VCaP (cell line): ENCODE measurements around the gene ABR.

Source experiments
- H3K27ac ChIP-seq: fragments of 450-650 bp; 2 replicates; pipeline ENCODE4 v1.5.1; 2017
- CTCF ChIP-seq: fragments of 450-650 bp; conservative IDR thresholded peaks from 2 replicates; pipeline ENCODE4 v1.5.1; 2017; ENCODE audit warnings: mild to moderate bottlenecking, moderate library complexity

ABR gene

GRCh38 chr17:1223662-1224061 lies 43.9 kb upstream of the ABR start:
- no peak for TF ChIP-seq CTCF
- no peak overlapping the region for H3K27ac ChIP-seq

- no peak for TF ChIP-seq CTCF
- H3K27ac ChIP-seq = no peak overlapping the region
Observed at GRCh38 chr17:1222321-1222720, 42.5 kb upstream of the ABR start.

- no peak overlapping the region for H3K27ac ChIP-seq
- TF ChIP-seq CTCF = no peak
Observed at GRCh38 chr17:1221209-1221608, 41.4 kb upstream of the ABR start.

GRCh38 chr17:1220346-1220745 lies 40.6 kb upstream of the ABR start:
- TF ChIP-seq CTCF = no peak
- no peak overlapping the region for H3K27ac ChIP-seq

- no peak for TF ChIP-seq CTCF
- H3K27ac ChIP-seq = no peak overlapping the region
Observed at GRCh38 chr17:1217089-1217385, 37.3 kb upstream of the ABR start.

GRCh38 chr17:1216217-1217088 lies 36.7 kb upstream of the ABR start:
- no peak for TF ChIP-seq CTCF
- H3K27ac ChIP-seq = no peak overlapping the region

- no peak overlapping the region for H3K27ac ChIP-seq
- no peak for TF ChIP-seq CTCF
Observed at GRCh38 chr17:1212946-1213345, 33.2 kb upstream of the ABR start.
